H1 (cell line): ENCODE data around the gene MTTP. TPM values are rescaled to one million over a fixed set of nuclear protein-coding genes. Genes with fewer than 3 reads are reported as not detected.

Experiments
- CTCF ChIP-seq, 3 experiments: IDR thresholded peaks; 1 replicate in 2 of 3; 2 replicates in 1 of 3; pipeline versions ENCODE4 v1.5.1 to v1.6.1; 2011; ENCODE audit warnings: low read length in 3 of 3, mild to moderate bottlenecking in 3 of 3, inconsistent platforms in 2 of 3, low read depth in 1 of 3, moderate library complexity in 1 of 3; ENCODE audit not compliant: insufficient read depth in 1 of 3; ENCODE audit errors: control extremely low read depth in 1 of 3
- SIRT6 ChIP-seq: IDR thresholded peaks from one replicate; pipeline ENCODE4 v1.7.1; 2012; ENCODE audit warnings: low read length, inconsistent platforms
- polyA plus RNA-seq, 7 experiments: library from polyadenylated mRNA; depleted of rRNA in 3 of 7; stranded (reverse) in 5 of 7; unstranded in 2 of 7; fragments of >200 nt in 5 of 7; fragments of 200-250 nt in 2 of 7; gene quantifications; 1 replicate in 5 of 7; 2 replicates in 1 of 7; 4 replicates in 1 of 7; pipeline versions ENCODE4 v1.2.1 to v1.2.3, GENCODE V29; 2011 to 2013; ENCODE audit warnings: missing spikeins in 2 of 7, mixed read lengths in 2 of 7
- total RNA-seq: library from RNA; stranded (reverse); fragmentation: NEBNext Ultra II Directional; extraction: Animal tissue kit (Norgen Biotek cat#: 25700); gene quantifications from 2 replicates; pipeline ENCODE4 v1.2.1, GENCODE V29; 2021

The MTTP gene
- total and polyA plus RNA-seq, 2 of the 8 experiments (the other 6 are each of a cell fraction or from before 2014, with no cell fraction given) = 0.12 to 0.26 TPM

GRCh38 chr4:99625369-99625768 is 50.7 kb downstream of the MTTP start (continued):
- TF ChIP-seq CTCF (IDR thresholded peaks at IDR 0.05; ENCODE audit: control extremely low read depth in 1 of 3, insufficient read depth in 1 of 3, low read depth in 1 of 3, low read length in 3 of 3) (no peak), SIRT6 (no peak)
